Stimulated activated CD8-positive, alpha-beta memory T cell treated with anti-CD3 and anti-CD28 coated beads, Interleukin-12 subunit alpha, Interleukin-12 subunit beta, amount 100 ng/mL, for 4 hours (primary cell): ENCODE measurements around the gene MVB12A.

Experiments used
- DNase-seq: peaks from one replicate; pipeline ENCODE4 v3.0.0-alpha.2; 2020; ENCODE audit warnings: low read depth

The MVB12A gene

GRCh38 chr19:17405250-17406045 lies 14.4 kb upstream of the MVB12A start, which contains the start of gene BST2:
TSS of gene BST2 (minus strand) at chr19:17405630. CDS start at chr19:17405575, 55 bp downstream.
- no peak for DNase-seq

GRCh38 chr19:17406046-17406886 lies 13.6 kb upstream of the MVB12A start:
- no peak for DNase-seq

- DNase-seq = no peak
Observed at GRCh38 chr19:17406887-17407196, 13.0 kb upstream of the MVB12A start.

- DNase-seq = no peak
Observed at GRCh38 chr19:17409990-17410389, 9.9 kb upstream of the MVB12A start.

GRCh38 chr19:17411801-17412200 lies 8.0 kb upstream of the MVB12A start:
- no peak for DNase-seq

GRCh38 chr19:17414097-17414496 lies 5.8 kb upstream of the MVB12A start:
- DNase-seq = no peak

GRCh38 chr19:17415121-17415520 lies 4.7 kb upstream of the MVB12A start:
- DNase-seq = no peak

- no peak for DNase-seq
Observed at GRCh38 chr19:17418710-17419109, 1.1 kb upstream of the MVB12A start.

GRCh38 chr19:17419154-17419620 lies 660 bp upstream of the MVB12A start:
- DNase-seq = no peak

GRCh38 chr19:17420475-17420924 lies 653 bp downstream of the MVB12A start:
- no peak for DNase-seq

GRCh38 chr19:17421942-17422341 lies 2.1 kb downstream of the MVB12A start:
- DNase-seq = no peak

GRCh38 chr19:17423429-17424208 lies 3.8 kb downstream of the MVB12A start:
- DNase-seq = no peak

- DNase-seq = no peak
Observed at GRCh38 chr19:17424743-17425365, 5.0 kb downstream of the MVB12A start.

GRCh38 chr19:17429641-17430113 lies 9.8 kb downstream of the MVB12A start:
- DNase-seq = no peak

- no peak for DNase-seq
Observed at GRCh38 chr19:17431417-17431816, 11.6 kb downstream of the MVB12A start.

- DNase-seq = no peak
Observed at GRCh38 chr19:17435218-17435617, 15.4 kb downstream of the MVB12A start.

- DNase-seq = no peak
Observed at GRCh38 chr19:17436094-17436873, 16.4 kb downstream of the MVB12A start.

GRCh38 chr19:17436874-17437267 lies 17.0 kb downstream of the MVB12A start:
- DNase-seq = no peak

GRCh38 chr19:17441241-17442021 lies 21.6 kb downstream of the MVB12A start:
- no peak for DNase-seq

GRCh38 chr19:17445526-17446165 lies 25.8 kb downstream of the MVB12A start:
- DNase-seq = no peak
